Activated B cell treated with CpG ODN at 0.5 μM for 24 hours (primary cell): ENCODE results near the gene NMNAT3. TPM values are rescaled to one million over a fixed set of nuclear protein-coding genes. Genes with fewer than 3 reads are reported as not detected.

Source experiments
- ATAC-seq: fragments of 200-7000 bp; cut with Tn5 transposase; one replicate; pipeline ENCODE4 v1.10.0; 2021; ENCODE audit warnings: low read depth, mild to moderate bottlenecking, moderate library complexity
- CTCF ChIA-PET: fragments of 350-600 bp; sonication (Branson Sonifier 250); formaldehyde crosslinking; loops from one replicate; lab custom pipeline; 2021; ENCODE audit warnings: antibody characterized with exemption; lab: Charles Lee
- POLR2A ChIA-PET: fragments of 350-600 bp; sonication (Branson Sonifier 250); formaldehyde crosslinking; loops from one replicate; lab custom pipeline; 2021; ENCODE audit warnings: antibody characterized with exemption; lab: Charles Lee
- DNase-seq: peaks from one replicate; pipeline ENCODE4 v3.0.0; 2022
- H3K27ac Mint-ChIP-seq: one replicate; pipeline ENCODE4 v1.8.0; 2020; ENCODE audit warnings: mixed read lengths
- H3K27me3 Mint-ChIP-seq: one replicate; pipeline ENCODE4 v1.8.0; 2021; ENCODE audit warnings: mixed read lengths
- H3K36me3 Mint-ChIP-seq: one replicate; pipeline ENCODE4 v1.8.0; 2021; ENCODE audit warnings: low read depth, mixed read lengths
- H3K4me1 Mint-ChIP-seq: one replicate; pipeline ENCODE4 v1.8.0; 2021; ENCODE audit warnings: mixed read lengths
- H3K4me3 Mint-ChIP-seq: one replicate; pipeline ENCODE4 v1.8.0; 2020; ENCODE audit warnings: mild to moderate bottlenecking, mixed read lengths
- H3K9me3 Mint-ChIP-seq: one replicate; pipeline ENCODE4 v1.8.0; 2020; ENCODE audit warnings: mixed read lengths
- intact Hi-C: fragments of 100-400 bp; cut with micrococcal nuclease; formaldehyde crosslinking; loops from one replicate; pipeline ENCODE4 v1.15.1; 2024
- total RNA-seq: library from RNA; stranded (reverse); gene quantifications from 2 replicates; pipeline ENCODE4 v1.2.3, GENCODE V29; 2022
- TF ChIP-seq, protein P1 (sequence below): fragments of 200-600 bp; IDR thresholded peaks from one replicate; pipeline ENCODE4 v1.8.0; 2022; ENCODE audit warnings: antibody characterized with exemption, mild to moderate bottlenecking

The NMNAT3 gene
- total RNA-seq, 1 donor from 2014 or later, result 1.1 TPM

DNA sequence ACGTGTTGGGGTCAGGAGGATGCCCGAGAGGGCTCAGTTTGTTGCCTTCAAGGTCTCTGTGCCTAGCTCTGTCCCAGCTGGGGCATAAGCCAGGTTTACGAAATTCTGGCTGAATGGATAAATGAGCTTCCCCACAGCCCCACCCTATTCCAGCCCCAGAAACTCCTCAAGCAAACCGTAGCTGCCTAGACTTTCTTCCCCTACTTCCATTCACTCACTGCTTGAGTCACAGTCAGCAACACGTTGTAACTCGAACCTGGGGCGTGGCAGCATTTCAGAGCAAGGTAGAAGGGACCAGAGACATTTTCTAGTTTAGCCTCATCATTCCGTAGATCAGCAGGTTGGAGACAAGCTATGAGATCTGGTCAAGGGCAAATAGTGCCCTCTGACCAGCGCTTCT is 24.2 kb downstream of the NMNAT3 start:
- no peaks in the 10 kb centered on the region for H3K27me3 Mint-ChIP-seq
- H3K27ac Mint-ChIP-seq, result no peak overlapping the region
- ChIA-PET CTCF (no interaction called here), POLR2A (no interaction called here)
- ATAC-seq, result no peak
- no peak overlapping the region for H3K4me3 Mint-ChIP-seq
- no peaks in the 10 kb centered on the region for H3K9me3 Mint-ChIP-seq
- no peaks in the 10 kb centered on the region for H3K4me1 Mint-ChIP-seq
- intact Hi-C loops, result no loop called here
- no peaks in the 10 kb centered on the region for H3K36me3 Mint-ChIP-seq
- DNase-seq, result no peak
- TF ChIP-seq, protein P1, sequence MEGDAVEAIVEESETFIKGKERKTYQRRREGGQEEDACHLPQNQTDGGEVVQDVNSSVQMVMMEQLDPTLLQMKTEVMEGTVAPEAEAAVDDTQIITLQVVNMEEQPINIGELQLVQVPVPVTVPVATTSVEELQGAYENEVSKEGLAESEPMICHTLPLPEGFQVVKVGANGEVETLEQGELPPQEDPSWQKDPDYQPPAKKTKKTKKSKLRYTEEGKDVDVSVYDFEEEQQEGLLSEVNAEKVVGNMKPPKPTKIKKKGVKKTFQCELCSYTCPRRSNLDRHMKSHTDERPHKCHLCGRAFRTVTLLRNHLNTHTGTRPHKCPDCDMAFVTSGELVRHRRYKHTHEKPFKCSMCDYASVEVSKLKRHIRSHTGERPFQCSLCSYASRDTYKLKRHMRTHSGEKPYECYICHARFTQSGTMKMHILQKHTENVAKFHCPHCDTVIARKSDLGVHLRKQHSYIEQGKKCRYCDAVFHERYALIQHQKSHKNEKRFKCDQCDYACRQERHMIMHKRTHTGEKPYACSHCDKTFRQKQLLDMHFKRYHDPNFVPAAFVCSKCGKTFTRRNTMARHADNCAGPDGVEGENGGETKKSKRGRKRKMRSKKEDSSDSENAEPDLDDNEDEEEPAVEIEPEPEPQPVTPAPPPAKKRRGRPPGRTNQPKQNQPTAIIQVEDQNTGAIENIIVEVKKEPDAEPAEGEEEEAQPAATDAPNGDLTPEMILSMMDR, result no peak

GRCh38 chr3:139652561-139652960 is 25.2 kb downstream of the NMNAT3 start:
- intact Hi-C loops, result no loop called here
- TF ChIP-seq, protein P1, result no peak
- no peak for ATAC-seq
- no peaks in the 10 kb centered on the region for H3K4me1 Mint-ChIP-seq
- H3K4me3 Mint-ChIP-seq, result no peak overlapping the region
- POLR2A ChIA-PET, result no interaction called here
- no peaks in the 10 kb centered on the region for H3K9me3 Mint-ChIP-seq
- no peaks in the 10 kb centered on the region for H3K27me3 Mint-ChIP-seq
- no peak overlapping the region for H3K27ac Mint-ChIP-seq
- H3K36me3 Mint-ChIP-seq, result no peaks in the 10 kb centered on the region
- DNase-seq, result no peak
- CTCF ChIA-PET, result no interaction called here

DNA sequence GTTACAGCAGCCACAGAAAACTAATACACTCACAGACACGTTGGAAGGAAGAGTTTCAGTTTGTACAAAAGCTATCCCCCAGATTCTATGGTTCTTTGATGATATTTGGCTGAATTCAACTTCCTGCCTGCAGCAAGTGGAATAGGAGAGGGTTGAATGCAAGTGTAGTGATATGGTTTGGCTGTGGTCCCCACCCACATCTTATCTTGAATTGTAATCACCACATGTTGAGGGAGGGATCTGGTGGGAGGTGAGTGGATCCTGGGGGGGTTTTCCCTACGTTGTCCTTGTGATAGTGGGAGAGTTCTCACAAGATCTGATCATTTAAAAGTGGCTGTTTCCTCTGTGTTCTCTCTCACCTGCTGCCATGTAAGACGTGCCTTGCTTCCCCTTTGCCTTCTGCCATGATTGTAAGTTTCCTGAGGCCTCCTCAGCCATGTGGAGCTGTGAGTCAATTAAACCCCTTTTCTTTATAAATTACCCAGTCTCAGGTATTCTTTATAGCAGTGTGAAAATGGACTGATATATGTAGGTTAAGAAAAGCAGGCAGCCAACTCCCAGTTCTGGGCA is 29.8 kb downstream of the NMNAT3 start:
- Mint-ChIP-seq H3K36me3 (no peaks in the 10 kb centered on the region), H3K4me1 (no peaks in the 10 kb centered on the region), H3K4me3 (no peak overlapping the region), H3K27me3 (no peaks in the 10 kb centered on the region), H3K27ac (no peak overlapping the region), H3K9me3 (peaks cover 4% of the 10 kb centered on the region)
- intact Hi-C loops, result no loop called here
- no peak for DNase-seq
- CTCF ChIA-PET, result no interaction called here
- POLR2A ChIA-PET, result no interaction called here
- TF ChIP-seq, protein P1, result no peak
- no peak for ATAC-seq

DNA sequence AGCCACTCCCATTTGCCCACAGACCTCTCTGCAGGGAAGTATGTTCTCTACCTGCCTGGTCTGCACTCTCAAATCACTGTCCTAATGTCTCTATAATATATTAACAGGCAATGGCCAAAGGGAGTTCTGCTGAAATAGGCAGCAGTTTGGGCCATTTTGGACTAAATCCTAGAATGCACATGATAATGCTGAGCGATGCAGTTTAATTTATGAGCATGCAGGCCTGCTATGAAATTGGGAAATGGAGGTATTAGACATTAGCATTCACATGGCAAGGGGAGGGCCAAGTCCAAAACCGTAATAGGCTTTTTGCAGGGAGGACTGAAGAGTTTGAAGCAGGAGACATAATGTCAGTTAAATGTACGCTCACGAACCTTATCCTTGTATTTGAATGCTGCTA is 31.3 kb downstream of the NMNAT3 start:
- no peak for ATAC-seq

DNA sequence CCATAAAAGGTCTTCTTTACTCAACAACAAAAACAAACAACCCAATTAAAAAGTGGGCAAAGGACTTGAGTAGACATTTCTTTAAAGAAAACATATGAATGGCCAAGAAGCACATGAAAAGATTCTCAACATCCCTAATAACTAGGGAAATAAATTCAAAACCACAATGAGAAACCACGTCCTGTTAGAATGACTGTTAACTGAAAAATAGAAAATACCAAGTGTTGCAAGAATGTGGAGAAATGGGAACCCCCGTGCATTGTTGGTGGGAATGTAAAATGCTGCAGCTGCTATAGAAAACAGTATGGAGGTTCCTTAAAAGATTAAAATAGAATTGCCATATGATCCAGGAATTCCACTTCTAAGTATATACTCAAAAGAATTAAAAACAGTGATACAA is 34.8 kb downstream of the NMNAT3 start:
- Mint-ChIP-seq H3K36me3 (no peaks in the 10 kb centered on the region), H3K4me1 (no peaks in the 10 kb centered on the region), H3K27me3 (no peaks in the 10 kb centered on the region), H3K9me3 (peaks cover 4% of the 10 kb centered on the region), H3K4me3 (no peak overlapping the region), H3K27ac (no peak overlapping the region)
- ChIA-PET CTCF (no interaction called here), POLR2A (no interaction called here)
- no peak for ATAC-seq
- TF ChIP-seq, protein P1, result no peak
- DNase-seq, result no peak
- intact Hi-C loops, result no loop called here

More for the DNA sequence above, 31.3 kb downstream of the NMNAT3 start:
- Mint-ChIP-seq H3K9me3 (peaks cover 4% of the 10 kb centered on the region), H3K36me3 (no peaks in the 10 kb centered on the region), H3K4me1 (no peaks in the 10 kb centered on the region), H3K4me3 (no peak overlapping the region), H3K27ac (no peak overlapping the region), H3K27me3 (no peaks in the 10 kb centered on the region)
- no peak for DNase-seq
- POLR2A ChIA-PET, result no interaction called here
- TF ChIP-seq, protein P1, result no peak
- intact Hi-C loops, result no loop called here
- CTCF ChIA-PET, result no interaction called here
